ENCODE measurements around the gene TNN.

GRCh38 chr1:175054736-175055135 is 12.9 kb upstream of the TNN start:
- TF ChIP-seq POLR2A (IDR thresholded peaks at IDR 0.05) = no peak
- no peak for TF ChIP-seq CTCF (IDR thresholded peaks at IDR 0.05)
